Liver (tissue), 9 donors: ENCODE data around the gene HELZ2. TPM values are rescaled to one million over a fixed set of nuclear protein-coding genes. Genes with fewer than 3 reads are reported as not detected.

Experiments used
- DNase-seq: peaks from one replicate; pipeline ENCODE4 v3.0.0-alpha.2; 2017; ENCODE audit warnings: low spot score
- H3K27ac ChIP-seq, 2 donors: one replicate each; pipeline ENCODE4 v1.7.0; 2013; ENCODE audit warnings: inconsistent platforms in 2 of 2, low read length in 2 of 2, control low read depth in 1 of 2, low read depth in 1 of 2, mild to moderate bottlenecking in 1 of 2
- H3K27me3 ChIP-seq, 4 donors: one replicate each; pipeline versions ENCODE4 v1.6.1 to v1.7.0; 2013; ENCODE audit warnings: low read length in 3 of 4, inconsistent platforms in 1 of 4, mild to moderate bottlenecking in 1 of 4, moderate library complexity in 1 of 4; ENCODE audit not compliant: control insufficient read depth in 4 of 4, insufficient read depth in 4 of 4
- H3K36me3 ChIP-seq, 4 donors: one replicate each; pipeline versions ENCODE4 v1.6.1 to v1.7.0; 2013; ENCODE audit warnings: low read length in 3 of 4, mild to moderate bottlenecking in 3 of 4, low read depth in 1 of 4, moderate library complexity in 1 of 4; ENCODE audit not compliant: control insufficient read depth in 4 of 4, insufficient read depth in 3 of 4
- H3K4me1 ChIP-seq, 4 donors: one replicate each; pipeline versions ENCODE4 v1.6.1 to v1.7.0; 2013; ENCODE audit warnings: low read length in 3 of 4, mild to moderate bottlenecking in 3 of 4, moderate library complexity in 1 of 4; ENCODE audit not compliant: control insufficient read depth in 4 of 4, insufficient read depth in 4 of 4
- H3K4me3 ChIP-seq, 3 donors: one replicate each; pipeline versions ENCODE4 v1.6.1 to v1.7.0; 2013; ENCODE audit warnings: low read length in 3 of 3, control low read depth in 1 of 3, low read depth in 1 of 3, mild to moderate bottlenecking in 1 of 3
- H3K9ac ChIP-seq, 2 donors: one replicate each; pipeline ENCODE4 v1.7.0; 2013; ENCODE audit warnings: low read length in 2 of 2, mild to moderate bottlenecking in 2 of 2, moderate library complexity in 2 of 2, control low read depth in 1 of 2, low read depth in 1 of 2
- H3K9me3 ChIP-seq, 4 donors: one replicate each; pipeline versions ENCODE4 v1.6.1 to v1.7.0; 2013; ENCODE audit warnings: low read length in 3 of 4; ENCODE audit not compliant: control insufficient read depth in 4 of 4
- EGR1 ChIP-seq, 2 donors: IDR thresholded peaks; 2 replicates each; pipeline ENCODE4 v1.6.1; 2016 to 2018; ENCODE audit warnings: antibody characterized with exemption in 2 of 2, low read depth in 2 of 2
- FOXA1 ChIP-seq: IDR thresholded peaks from 2 replicates; pipeline ENCODE4 v1.6.1; 2016; ENCODE audit warnings: antibody characterized with exemption
- FOXA2 ChIP-seq: IDR thresholded peaks from 2 replicates; pipeline ENCODE4 v1.6.1; 2016; ENCODE audit warnings: antibody characterized with exemption
- GABPA ChIP-seq, 2 donors: IDR thresholded peaks in 1 of 2; conservative IDR thresholded peaks in 1 of 2; 2 replicates each; pipeline ENCODE4 v1.6.1; 2016; ENCODE audit warnings: antibody characterized with exemption in 2 of 2, mild to moderate bottlenecking in 1 of 2, moderate library complexity in 1 of 2
- HNF4A ChIP-seq, 2 donors: conservative IDR thresholded peaks; 2 replicates each; pipeline ENCODE4 v1.6.1; 2016; ENCODE audit warnings: antibody characterized with exemption in 2 of 2, mild to moderate bottlenecking in 2 of 2
- HNF4G ChIP-seq: IDR thresholded peaks from 2 replicates; pipeline ENCODE4 v1.6.1; 2016; ENCODE audit warnings: antibody characterized with exemption
- JUND ChIP-seq, 2 donors: IDR thresholded peaks; 2 replicates each; pipeline ENCODE4 v1.6.1; 2016; ENCODE audit warnings: antibody characterized with exemption in 2 of 2
- NR2F2 ChIP-seq: IDR thresholded peaks from 2 replicates; pipeline ENCODE4 v1.6.1; 2016; ENCODE audit warnings: antibody characterized with exemption
- RAD21 ChIP-seq, 2 donors: IDR thresholded peaks; 2 replicates each; pipeline ENCODE4 v1.6.1; 2016; ENCODE audit warnings: antibody characterized with exemption in 2 of 2, mild to moderate bottlenecking in 2 of 2
- RXRA ChIP-seq, 2 donors: IDR thresholded peaks; 2 replicates each; pipeline ENCODE4 v1.6.1; 2017 to 2018; ENCODE audit warnings: antibody characterized with exemption in 2 of 2, mild to moderate bottlenecking in 1 of 2
- SP1 ChIP-seq: IDR thresholded peaks from 2 replicates; pipeline ENCODE4 v1.6.1; 2018; ENCODE audit warnings: antibody characterized with exemption, mild to moderate bottlenecking
- TAF1 ChIP-seq: conservative IDR thresholded peaks from 2 replicates; pipeline ENCODE4 v1.6.1; 2016; ENCODE audit warnings: antibody characterized with exemption, mild to moderate bottlenecking
- YY1 ChIP-seq: IDR thresholded peaks from 2 replicates; pipeline ENCODE4 v1.6.1; 2016; ENCODE audit warnings: antibody characterized with exemption, mild to moderate bottlenecking
- WGBS: extraction: QIAGEN DNeasy Blood & Tissue Kit; methylation state at CpG from one replicate; pipeline ENCODE4 v1.1.7; 2013; 5-methylcytosine and 5-hydroxymethylcytosine counted together
- polyA plus RNA-seq, 2 donors: library from polyadenylated mRNA; stranded (reverse) in 1 of 2; unstranded in 1 of 2; fragments of 200-250 nt in 1 of 2; fragments of >200 nt in 1 of 2; fragmentation: Nextera tagmentation in 1 of 2; extraction: Ambion mirVana in 1 of 2; gene quantifications; one replicate each; pipeline versions ENCODE4 v1.2.1 to v1.2.3, GENCODE V29; 2013 to 2015
- total RNA-seq, 2 donors: library from RNA; depleted of rRNA; stranded (reverse); fragments of >200 nt; gene quantifications; one replicate each; pipeline ENCODE4 v1.2.3, GENCODE V29; 2014
- TF ChIP-seq, protein P1 (sequence below): IDR thresholded peaks from 2 replicates; pipeline ENCODE4 v1.6.1; 2016; ENCODE audit warnings: antibody characterized with exemption
- TF ChIP-seq, protein P2 (sequence below): IDR thresholded peaks from 2 replicates; pipeline ENCODE4 v1.6.1; 2016; ENCODE audit warnings: antibody characterized with exemption
- TF ChIP-seq, protein P3 (sequence below): IDR thresholded peaks from 2 replicates; pipeline ENCODE4 v1.6.1; 2016; ENCODE audit warnings: antibody characterized with exemption
- TF ChIP-seq, protein P4 (sequence below): IDR thresholded peaks from 2 replicates; pipeline ENCODE4 v1.6.1; 2016; ENCODE audit warnings: antibody characterized with exemption, mild to moderate bottlenecking
- TF ChIP-seq, protein P5 (sequence below): fragments of 150-350 bp; IDR thresholded peaks from 2 replicates; pipeline ENCODE4 v1.5.1; 2017; ENCODE audit warnings: improper control_type of control experiment, low read depth, low read length; ENCODE audit not compliant: missing input control
- donor health status: healthy.
- donor health status: healthy.
- donor health status: healthy.
- donor health status: healthy.
- donor health status: healthy.

Gene HELZ2
- total and polyA plus RNA-seq, 4 donors = 3.7 to 26.6 (median 15.5) TPM

DNA sequence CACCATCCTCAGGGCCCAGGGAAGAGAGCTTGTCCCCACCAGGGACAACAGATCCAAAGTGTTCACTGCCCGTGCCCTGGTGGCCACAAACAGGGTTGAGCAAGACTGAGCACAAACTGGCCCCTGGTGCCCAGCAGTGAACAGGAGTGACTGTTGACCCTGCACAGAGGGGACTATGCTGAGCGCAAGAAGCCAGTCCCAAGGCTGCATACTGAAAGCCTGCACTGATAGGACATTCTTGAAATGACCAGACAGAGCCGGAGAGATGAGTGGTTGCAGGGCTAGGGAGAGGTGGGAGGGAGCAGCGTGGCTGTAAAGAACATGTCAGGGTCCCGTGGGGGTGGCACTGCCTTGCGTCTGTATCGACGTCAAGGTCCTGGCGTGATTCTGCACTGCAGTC, 23.0 kb downstream of the HELZ2 start:
- 52% methylated on average over 9 of the region's 9 CpGs for WGBS
- Histone ChIP-seq H3K9ac (no peak overlapping the region), H3K9me3 (peaks cover 0 to 1% (median 0%) of the 10 kb centered on the region in 4 donors), H3K4me3 (no peak overlapping the region), H3K4me1 (peaks cover 0 to 2% (median 0%) of the 10 kb centered on the region in 4 donors), H3K27ac (no peak overlapping the region), H3K27me3 (peaks cover 0 to 2% (median 0%) of the 10 kb centered on the region in 4 donors), H3K36me3 (no peaks in the 10 kb centered on the region)
- no peak for DNase-seq
- no peak for TF ChIP-seq NR2F2
- no peak for TF ChIP-seq EGR1 (IDR thresholded peaks at IDR 0.05; ENCODE audit: low read depth in 2 of 2)
- TF ChIP-seq FOXA2 = no peak
- TF ChIP-seq, protein P1, sequence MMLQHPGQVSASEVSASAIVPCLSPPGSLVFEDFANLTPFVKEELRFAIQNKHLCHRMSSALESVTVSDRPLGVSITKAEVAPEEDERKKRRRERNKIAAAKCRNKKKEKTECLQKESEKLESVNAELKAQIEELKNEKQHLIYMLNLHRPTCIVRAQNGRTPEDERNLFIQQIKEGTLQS = no peak
- TF ChIP-seq, protein P2, sequence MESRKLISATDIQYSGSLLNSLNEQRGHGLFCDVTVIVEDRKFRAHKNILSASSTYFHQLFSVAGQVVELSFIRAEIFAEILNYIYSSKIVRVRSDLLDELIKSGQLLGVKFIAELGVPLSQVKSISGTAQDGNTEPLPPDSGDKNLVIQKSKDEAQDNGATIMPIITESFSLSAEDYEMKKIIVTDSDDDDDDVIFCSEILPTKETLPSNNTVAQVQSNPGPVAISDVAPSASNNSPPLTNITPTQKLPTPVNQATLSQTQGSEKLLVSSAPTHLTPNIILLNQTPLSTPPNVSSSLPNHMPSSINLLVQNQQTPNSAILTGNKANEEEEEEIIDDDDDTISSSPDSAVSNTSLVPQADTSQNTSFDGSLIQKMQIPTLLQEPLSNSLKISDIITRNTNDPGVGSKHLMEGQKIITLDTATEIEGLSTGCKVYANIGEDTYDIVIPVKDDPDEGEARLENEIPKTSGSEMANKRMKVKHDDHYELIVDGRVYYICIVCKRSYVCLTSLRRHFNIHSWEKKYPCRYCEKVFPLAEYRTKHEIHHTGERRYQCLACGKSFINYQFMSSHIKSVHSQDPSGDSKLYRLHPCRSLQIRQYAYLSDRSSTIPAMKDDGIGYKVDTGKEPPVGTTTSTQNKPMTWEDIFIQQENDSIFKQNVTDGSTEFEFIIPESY = no peak
- no peak for TF ChIP-seq RAD21 (IDR thresholded peaks at IDR 0.05)
- TF ChIP-seq GABPA (IDR thresholded peaks at IDR 0.05 in 1 of 2, conservative IDR thresholded peaks at IDR 0.05 in 1 of 2) = no peak
- TF ChIP-seq SP1 = no peak

DNA sequence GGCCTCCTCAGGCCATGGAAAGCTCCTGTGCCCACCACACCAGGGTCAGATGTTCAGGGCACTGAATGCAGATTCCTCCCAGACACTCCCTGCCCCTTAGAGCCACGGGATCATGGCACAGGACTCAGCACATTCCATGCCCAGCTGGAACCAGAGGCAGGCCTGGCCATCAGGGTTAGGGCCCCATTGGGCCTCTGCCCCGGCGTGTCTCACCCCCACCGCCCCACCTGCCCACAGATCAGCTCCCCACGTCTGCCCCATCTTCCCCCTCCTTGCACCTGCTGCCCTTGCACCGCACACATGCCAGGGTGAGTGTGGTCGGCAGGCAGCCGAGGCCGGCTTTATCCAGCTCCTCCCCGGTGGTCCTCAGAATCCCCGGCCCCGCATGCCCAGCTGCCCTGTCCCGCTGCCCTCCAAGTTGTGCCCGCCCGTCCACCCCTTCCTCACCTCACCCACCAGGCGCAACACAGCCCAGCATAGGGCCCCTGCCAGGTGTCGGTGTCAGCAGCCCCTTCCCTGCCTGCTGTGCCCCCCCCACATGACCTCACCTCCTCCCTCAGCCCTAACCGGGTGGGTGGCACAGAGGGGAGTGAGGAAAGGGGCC, 24.3 kb downstream of the HELZ2 start:
- H3K9me3 ChIP-seq = peaks cover 0 to 1% (median 0%) of the 10 kb centered on the region in 4 donors
- no peak overlapping the region for H3K9ac ChIP-seq
- 88% methylated on average over 18 of the region's 18 CpGs for WGBS

More for the DNA sequence above, 24.3 kb downstream of the HELZ2 start:
- Histone ChIP-seq H3K4me1 (peaks cover 0 to 2% (median 0%) of the 10 kb centered on the region in 4 donors), H3K27ac (no peak overlapping the region), H3K27me3 (peaks cover 0 to 2% (median 0%) of the 10 kb centered on the region in 4 donors), H3K36me3 (no peaks in the 10 kb centered on the region), H3K4me3 (no peak overlapping the region)
- no peak for TF ChIP-seq EGR1 (IDR thresholded peaks at IDR 0.05; ENCODE audit: low read depth in 2 of 2)
- TF ChIP-seq RAD21 (IDR thresholded peaks at IDR 0.05) = no peak
- no peak for TF ChIP-seq HNF4A (conservative IDR thresholded peaks at IDR 0.05)
- TF ChIP-seq FOXA2 = no peak
- TF ChIP-seq, protein P3, sequence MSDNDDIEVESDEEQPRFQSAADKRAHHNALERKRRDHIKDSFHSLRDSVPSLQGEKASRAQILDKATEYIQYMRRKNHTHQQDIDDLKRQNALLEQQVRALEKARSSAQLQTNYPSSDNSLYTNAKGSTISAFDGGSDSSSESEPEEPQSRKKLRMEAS = no peak
- no peak for TF ChIP-seq FOXA1
- TF ChIP-seq SP1 = no peak
- TF ChIP-seq GABPA (IDR thresholded peaks at IDR 0.05 in 1 of 2, conservative IDR thresholded peaks at IDR 0.05 in 1 of 2) = no peak
- no peak for TF ChIP-seq NR2F2
- TF ChIP-seq HNF4G = no peak
- TF ChIP-seq, protein P4, sequence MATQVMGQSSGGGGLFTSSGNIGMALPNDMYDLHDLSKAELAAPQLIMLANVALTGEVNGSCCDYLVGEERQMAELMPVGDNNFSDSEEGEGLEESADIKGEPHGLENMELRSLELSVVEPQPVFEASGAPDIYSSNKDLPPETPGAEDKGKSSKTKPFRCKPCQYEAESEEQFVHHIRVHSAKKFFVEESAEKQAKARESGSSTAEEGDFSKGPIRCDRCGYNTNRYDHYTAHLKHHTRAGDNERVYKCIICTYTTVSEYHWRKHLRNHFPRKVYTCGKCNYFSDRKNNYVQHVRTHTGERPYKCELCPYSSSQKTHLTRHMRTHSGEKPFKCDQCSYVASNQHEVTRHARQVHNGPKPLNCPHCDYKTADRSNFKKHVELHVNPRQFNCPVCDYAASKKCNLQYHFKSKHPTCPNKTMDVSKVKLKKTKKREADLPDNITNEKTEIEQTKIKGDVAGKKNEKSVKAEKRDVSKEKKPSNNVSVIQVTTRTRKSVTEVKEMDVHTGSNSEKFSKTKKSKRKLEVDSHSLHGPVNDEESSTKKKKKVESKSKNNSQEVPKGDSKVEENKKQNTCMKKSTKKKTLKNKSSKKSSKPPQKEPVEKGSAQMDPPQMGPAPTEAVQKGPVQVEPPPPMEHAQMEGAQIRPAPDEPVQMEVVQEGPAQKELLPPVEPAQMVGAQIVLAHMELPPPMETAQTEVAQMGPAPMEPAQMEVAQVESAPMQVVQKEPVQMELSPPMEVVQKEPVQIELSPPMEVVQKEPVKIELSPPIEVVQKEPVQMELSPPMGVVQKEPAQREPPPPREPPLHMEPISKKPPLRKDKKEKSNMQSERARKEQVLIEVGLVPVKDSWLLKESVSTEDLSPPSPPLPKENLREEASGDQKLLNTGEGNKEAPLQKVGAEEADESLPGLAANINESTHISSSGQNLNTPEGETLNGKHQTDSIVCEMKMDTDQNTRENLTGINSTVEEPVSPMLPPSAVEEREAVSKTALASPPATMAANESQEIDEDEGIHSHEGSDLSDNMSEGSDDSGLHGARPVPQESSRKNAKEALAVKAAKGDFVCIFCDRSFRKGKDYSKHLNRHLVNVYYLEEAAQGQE = no peak
- no peak for TF ChIP-seq TAF1
- TF ChIP-seq, protein P1 = no peak
- TF ChIP-seq, protein P5, sequence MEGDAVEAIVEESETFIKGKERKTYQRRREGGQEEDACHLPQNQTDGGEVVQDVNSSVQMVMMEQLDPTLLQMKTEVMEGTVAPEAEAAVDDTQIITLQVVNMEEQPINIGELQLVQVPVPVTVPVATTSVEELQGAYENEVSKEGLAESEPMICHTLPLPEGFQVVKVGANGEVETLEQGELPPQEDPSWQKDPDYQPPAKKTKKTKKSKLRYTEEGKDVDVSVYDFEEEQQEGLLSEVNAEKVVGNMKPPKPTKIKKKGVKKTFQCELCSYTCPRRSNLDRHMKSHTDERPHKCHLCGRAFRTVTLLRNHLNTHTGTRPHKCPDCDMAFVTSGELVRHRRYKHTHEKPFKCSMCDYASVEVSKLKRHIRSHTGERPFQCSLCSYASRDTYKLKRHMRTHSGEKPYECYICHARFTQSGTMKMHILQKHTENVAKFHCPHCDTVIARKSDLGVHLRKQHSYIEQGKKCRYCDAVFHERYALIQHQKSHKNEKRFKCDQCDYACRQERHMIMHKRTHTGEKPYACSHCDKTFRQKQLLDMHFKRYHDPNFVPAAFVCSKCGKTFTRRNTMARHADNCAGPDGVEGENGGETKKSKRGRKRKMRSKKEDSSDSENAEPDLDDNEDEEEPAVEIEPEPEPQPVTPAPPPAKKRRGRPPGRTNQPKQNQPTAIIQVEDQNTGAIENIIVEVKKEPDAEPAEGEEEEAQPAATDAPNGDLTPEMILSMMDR = no peak
- TF ChIP-seq YY1 = no peak
- no peak for TF ChIP-seq RXRA (IDR thresholded peaks at IDR 0.05)
- TF ChIP-seq JUND (IDR thresholded peaks at IDR 0.05) = no peak
- no peak for DNase-seq
